ENCODE data around the gene COPA.

GRCh38 chr1:160330119-160330518 is 12.9 kb downstream of the COPA start:
- no peak for TF ChIP-seq POLR2A (IDR thresholded peaks at IDR 0.05)
- TF ChIP-seq POLR2AphosphoS5 (IDR thresholded peaks at IDR 0.05) = no peak

All from upper lobe of left lung (tissue), 4 donors.